Measurements from ENCODE around the gene SNU13.

Gene SNU13

GRCh38 chr22:41696703-41697102 is 8.0 kb upstream of the SNU13 start:
- no peak overlapping the region for H2AFZ ChIP-seq (ENCODE audit: insufficient read depth, low read length, poor library complexity)
- no peak overlapping the region for H3K4me3 ChIP-seq (ENCODE audit: low read depth, low read length)
- no peak overlapping the region for H3K14ac ChIP-seq (ENCODE audit: low read length)
- H3K18ac ChIP-seq (ENCODE audit: low read length), result no peak overlapping the region
- peaks cover 6 to 9% of the 10 kb centered on the region in 2 experiments for H3K36me3 ChIP-seq (ENCODE audit: control insufficient read depth in 1 of 2, insufficient read depth in 2 of 2, low read length in 2 of 2)
- no peak overlapping the region for H2BK5ac ChIP-seq (ENCODE audit: low read depth, low read length, poor library complexity)
- no peaks in the 10 kb centered on the region for H3K27me3 ChIP-seq (ENCODE audit: insufficient read depth, low read length)
- H4K12ac ChIP-seq (ENCODE audit: low read depth, low read length), result no peak overlapping the region
- no peak overlapping the region for H2BK120ac ChIP-seq (ENCODE audit: insufficient read depth, low read length, poor library complexity)
- no peak for DNase-seq
- H3K79me1 ChIP-seq (ENCODE audit: low read length), result peaks cover 2% of the 10 kb centered on the region
- no peaks in the 10 kb centered on the region for H3K79me2 ChIP-seq (ENCODE audit: control insufficient read depth, insufficient read depth, low read length, poor library complexity)
- H3K27ac ChIP-seq (ENCODE audit: low read depth, low read length), result no peak overlapping the region
- no peak overlapping the region for H3K4me2 ChIP-seq (ENCODE audit: low read length)
- H3K9me3 ChIP-seq (ENCODE audit: insufficient read depth, low read depth, low read length), result peaks cover 2% of the 10 kb centered on the region
- H3K23ac ChIP-seq (ENCODE audit: low read length), result no peak overlapping the region
- no peak overlapping the region for H3K4ac ChIP-seq (ENCODE audit: low read depth, low read length)
- peak overlapping the region; percentile 5 for H2AK5ac ChIP-seq (ENCODE audit: low read length)
- peak overlapping the region; percentile 34 for H4K8ac ChIP-seq (ENCODE audit: low read depth, low read length)
- H4K91ac ChIP-seq (ENCODE audit: low read depth, low read length), result no peak overlapping the region
- H3K9ac ChIP-seq (ENCODE audit: low read length), result no peak overlapping the region
- WGBS (ENCODE audit: extremely low coverage, insufficient coverage, insufficient read length), result no CpG with 5 or more reads among the region's 11 CpGs
- H3K4me1 ChIP-seq (ENCODE audit: control insufficient read depth in 1 of 2, insufficient read depth in 2 of 2, low read length in 2 of 2), result peaks cover 3% of the 10 kb centered on the region in 2 experiments
- H2BK12ac ChIP-seq (ENCODE audit: low read length), result no peak overlapping the region

- Histone ChIP-seq H3K79me1 (ENCODE audit: low read length) (peaks cover 2% of the 10 kb centered on the region), H4K91ac (ENCODE audit: low read depth, low read length) (no peak overlapping the region), H2AK5ac (ENCODE audit: low read length) (no peak overlapping the region), H3K18ac (ENCODE audit: low read length) (no peak overlapping the region), H2AFZ (ENCODE audit: insufficient read depth, low read length, poor library complexity) (no peak overlapping the region), H4K8ac (ENCODE audit: low read depth, low read length) (no peak overlapping the region), H3K9me3 (ENCODE audit: insufficient read depth, low read depth, low read length) (peaks cover 2% of the 10 kb centered on the region), H3K4me3 (ENCODE audit: low read depth, low read length) (no peak overlapping the region), H2BK120ac (ENCODE audit: insufficient read depth, low read length, poor library complexity) (no peak overlapping the region), H3K4me2 (ENCODE audit: low read length) (no peak overlapping the region), H3K27ac (ENCODE audit: low read depth, low read length) (no peak overlapping the region), H2BK5ac (ENCODE audit: low read depth, low read length, poor library complexity) (no peak overlapping the region), H3K23ac (ENCODE audit: low read length) (no peak overlapping the region), H4K12ac (ENCODE audit: low read depth, low read length) (no peak overlapping the region), H3K36me3 (ENCODE audit: control insufficient read depth in 1 of 2, insufficient read depth in 2 of 2, low read length in 2 of 2) (peaks cover 6 to 9% of the 10 kb centered on the region in 2 experiments), H3K14ac (ENCODE audit: low read length) (no peak overlapping the region), H3K4ac (ENCODE audit: low read depth, low read length) (no peak overlapping the region), H3K79me2 (ENCODE audit: control insufficient read depth, insufficient read depth, low read length, poor library complexity) (no peaks in the 10 kb centered on the region), H3K27me3 (ENCODE audit: insufficient read depth, low read length) (no peaks in the 10 kb centered on the region), H2BK12ac (ENCODE audit: low read length) (no peak overlapping the region), H3K4me1 (ENCODE audit: control insufficient read depth in 1 of 2, insufficient read depth in 2 of 2, low read length in 2 of 2) (peaks cover 3% of the 10 kb centered on the region in 2 experiments), H3K9ac (ENCODE audit: low read length) (no peak overlapping the region)
- no peak for DNase-seq
- no CpG with 5 or more reads among the region's 2 CpGs for WGBS (ENCODE audit: extremely low coverage, insufficient coverage, insufficient read length)
Observed at GRCh38 chr22:41695211-41695610, 6.5 kb upstream of the SNU13 start.

GRCh38 chr22:41690476-41690875 is 1.8 kb upstream of the SNU13 start:
- H3K79me2 ChIP-seq (ENCODE audit: control insufficient read depth, insufficient read depth, low read length, poor library complexity), result peaks cover 12% of the 10 kb centered on the region
- H3K4me2 ChIP-seq (ENCODE audit: low read length), result no peak overlapping the region
- H3K9ac ChIP-seq (ENCODE audit: low read length), result no peak overlapping the region
- no peak overlapping the region for H2AFZ ChIP-seq (ENCODE audit: insufficient read depth, low read length, poor library complexity)
- no peaks in the 10 kb centered on the region for H3K9me3 ChIP-seq (ENCODE audit: insufficient read depth, low read depth, low read length)
- peaks cover 6 to 9% of the 10 kb centered on the region in 2 experiments for H3K36me3 ChIP-seq (ENCODE audit: control insufficient read depth in 1 of 2, insufficient read depth in 2 of 2, low read length in 2 of 2)
- no peak overlapping the region for H3K4ac ChIP-seq (ENCODE audit: low read depth, low read length)
- no peak overlapping the region for H4K12ac ChIP-seq (ENCODE audit: low read depth, low read length)
- no peak overlapping the region for H4K91ac ChIP-seq (ENCODE audit: low read depth, low read length)
- peaks cover 9% of the 10 kb centered on the region for H3K79me1 ChIP-seq (ENCODE audit: low read length)
- H3K18ac ChIP-seq (ENCODE audit: low read length), result no peak overlapping the region
- H2AK5ac ChIP-seq (ENCODE audit: low read length), result no peak overlapping the region
- H4K8ac ChIP-seq (ENCODE audit: low read depth, low read length), result no peak overlapping the region
- DNase-seq, result no peak
- no peaks in the 10 kb centered on the region for H3K27me3 ChIP-seq (ENCODE audit: insufficient read depth, low read length)
- no peak overlapping the region for H3K4me3 ChIP-seq (ENCODE audit: low read depth, low read length)
- H3K23ac ChIP-seq (ENCODE audit: low read length), result no peak overlapping the region
- no peak overlapping the region for H2BK120ac ChIP-seq (ENCODE audit: insufficient read depth, low read length, poor library complexity)
- no peak overlapping the region for H2BK12ac ChIP-seq (ENCODE audit: low read length)
- no CpG with 5 or more reads among the region's 3 CpGs for WGBS (ENCODE audit: extremely low coverage, insufficient coverage, insufficient read length)
- no peak overlapping the region for H3K14ac ChIP-seq (ENCODE audit: low read length)
- no peak overlapping the region for H2BK5ac ChIP-seq (ENCODE audit: low read depth, low read length, poor library complexity)
- no peak overlapping the region for H3K27ac ChIP-seq (ENCODE audit: low read depth, low read length)
- peaks cover 0 to 8% of the 10 kb centered on the region in 2 experiments for H3K4me1 ChIP-seq (ENCODE audit: control insufficient read depth in 1 of 2, insufficient read depth in 2 of 2, low read length in 2 of 2)

- no peak overlapping the region for H3K27ac ChIP-seq (ENCODE audit: low read depth, low read length)
- WGBS (ENCODE audit: extremely low coverage, insufficient coverage, insufficient read length), result no CpG with 5 or more reads among the region's 20 CpGs
- no peaks in the 10 kb centered on the region for H3K9me3 ChIP-seq (ENCODE audit: insufficient read depth, low read depth, low read length)
- H3K79me2 ChIP-seq (ENCODE audit: control insufficient read depth, insufficient read depth, low read length, poor library complexity), result peaks cover 12% of the 10 kb centered on the region
- H3K36me3 ChIP-seq (ENCODE audit: control insufficient read depth in 1 of 2, insufficient read depth in 2 of 2, low read length in 2 of 2), result no peaks in the 10 kb centered on the region
- H3K4me2 ChIP-seq (ENCODE audit: low read length), result peak overlapping the region; percentile 84
- peak in 1 of 2 donors; percentile 32 for DNase-seq
- no peak overlapping the region for H3K23ac ChIP-seq (ENCODE audit: low read length)
- H2AK5ac ChIP-seq (ENCODE audit: low read length), result no peak overlapping the region
- H3K4me3 ChIP-seq (ENCODE audit: low read depth, low read length), result peak overlapping the region; percentile 83
- peak overlapping the region; percentile 66 for H3K14ac ChIP-seq (ENCODE audit: low read length)
- no peak overlapping the region for H2BK120ac ChIP-seq (ENCODE audit: insufficient read depth, low read length, poor library complexity)
- peak overlapping the region; percentile 2 for H4K12ac ChIP-seq (ENCODE audit: low read depth, low read length)
- H2BK12ac ChIP-seq (ENCODE audit: low read length), result no peak overlapping the region
- peak overlapping the region; percentile 17 for H2AFZ ChIP-seq (ENCODE audit: insufficient read depth, low read length, poor library complexity)
- peaks cover 0 to 8% of the 10 kb centered on the region in 2 experiments for H3K4me1 ChIP-seq (ENCODE audit: control insufficient read depth in 1 of 2, insufficient read depth in 2 of 2, low read length in 2 of 2)
- no peak overlapping the region for H2BK5ac ChIP-seq (ENCODE audit: low read depth, low read length, poor library complexity)
- peak overlapping the region; percentile 78 for H3K9ac ChIP-seq (ENCODE audit: low read length)
- H3K79me1 ChIP-seq (ENCODE audit: low read length), result peaks cover 9% of the 10 kb centered on the region
- H4K8ac ChIP-seq (ENCODE audit: low read depth, low read length), result peak overlapping the region; percentile 93
- no peaks in the 10 kb centered on the region for H3K27me3 ChIP-seq (ENCODE audit: insufficient read depth, low read length)
- peak overlapping the region; percentile 65 for H4K91ac ChIP-seq (ENCODE audit: low read depth, low read length)
- H3K18ac ChIP-seq (ENCODE audit: low read length), result peak overlapping the region; percentile 11
- peak overlapping the region; percentile 65 for H3K4ac ChIP-seq (ENCODE audit: low read depth, low read length)
Observed at GRCh38 chr22:41687901-41688364, 734 bp downstream of the SNU13 start.
